Endodermal cell (in vitro differentiated cells): ENCODE measurements around the gene HSD17B12. TPM values are rescaled to one million over a fixed set of nuclear protein-coding genes. Genes with fewer than 3 reads are reported as not detected.

Source experiments
- DNase-seq: peaks from one replicate; pipeline ENCODE4 v3.0.0-alpha.2; 2017
- H3K27ac ChIP-seq: 2 replicates; pipeline ENCODE4 v1.5.1; 2013; ENCODE audit warnings: mild to moderate bottlenecking, low read depth, low read length, moderate library complexity
- H3K27me3 ChIP-seq: 2 replicates; pipeline ENCODE4 v1.6.1; 2013; ENCODE audit warnings: mild to moderate bottlenecking, low read length, moderate library complexity; ENCODE audit not compliant: insufficient read depth, control insufficient read depth, poor library complexity, severe bottlenecking
- H3K36me3 ChIP-seq: 2 replicates; pipeline ENCODE4 v1.7.0; 2013; ENCODE audit warnings: mild to moderate bottlenecking, low read length, moderate library complexity; ENCODE audit not compliant: control insufficient read depth, insufficient read depth
- H3K4me1 ChIP-seq: one replicate; pipeline ENCODE4 v1.7.0; 2013; ENCODE audit warnings: low read length; ENCODE audit not compliant: control insufficient read depth, insufficient read depth
- H3K4me3 ChIP-seq: 2 replicates; pipeline ENCODE4 v1.5.1; 2013; ENCODE audit warnings: mild to moderate bottlenecking, low read length, moderate library complexity
- H3K9ac ChIP-seq: 2 replicates; pipeline ENCODE4 v1.6.1; 2013; ENCODE audit warnings: mild to moderate bottlenecking, low read length, moderate library complexity; ENCODE audit not compliant: poor library complexity, severe bottlenecking; ENCODE audit errors: extremely low read depth
- H3K9me3 ChIP-seq: 2 replicates; pipeline ENCODE4 v1.6.1; 2013; ENCODE audit warnings: mild to moderate bottlenecking, low read length, moderate library complexity; ENCODE audit not compliant: control insufficient read depth
- H3K27ac Mint-ChIP-seq: 2 replicates; pipeline ENCODE4 v1.8.0; 2020; ENCODE audit warnings: mixed read lengths
- H3K27me3 Mint-ChIP-seq: 2 replicates; pipeline ENCODE4 v1.8.0; 2021; ENCODE audit warnings: mild to moderate bottlenecking, mixed read lengths; ENCODE audit not compliant: insufficient read depth
- H3K36me3 Mint-ChIP-seq: 2 replicates; pipeline ENCODE4 v1.8.0; 2020; ENCODE audit warnings: low read depth, mixed read lengths
- H3K4me1 Mint-ChIP-seq: 2 replicates; pipeline ENCODE4 v1.8.0; 2020; ENCODE audit warnings: mixed read lengths
- H3K4me3 Mint-ChIP-seq: 2 replicates; pipeline ENCODE4 v1.8.0; 2020; ENCODE audit warnings: mild to moderate bottlenecking, moderate library complexity, mixed read lengths
- H3K9me3 Mint-ChIP-seq: 2 replicates; pipeline ENCODE4 v1.8.0; 2020; ENCODE audit warnings: mild to moderate bottlenecking, mixed read lengths
- CTCF ChIP-seq: fragments of 200-600 bp; sonication (generic); conservative IDR thresholded peaks from 2 replicates; pipeline ENCODE4 v1.5.0; 2021; ENCODE audit warnings: antibody characterized with exemption, mild to moderate bottlenecking
- WGBS, 2 experiments: methylation state at CpG; one replicate each; pipeline versions ENCODE4 v1.1.5 to v1.1.7; 2013; ENCODE audit warnings: missing lambda C conversion rate in 2 of 2, mixed read lengths in 1 of 2; ENCODE audit not compliant: insufficient coverage in 1 of 2, insufficient read length in 1 of 2; 5-methylcytosine and 5-hydroxymethylcytosine counted together
- total RNA-seq, 2 donors: library from RNA; stranded (reverse); fragmentation: NEBNext Ultra II Directional in 1 of 2; extraction: Animal tissue kit (Norgen Biotek cat#: 25700) in 1 of 2; gene quantifications; 2 replicates in 1 of 2; 3 replicates in 1 of 2; pipeline ENCODE4 v1.2.1, GENCODE V29; 2021

HSD17B12 gene
- total RNA-seq, 2 donors from 2014 or later, result 109 to 138 TPM

- peaks cover 5% of the 10 kb centered on the region for H3K4me1 Mint-ChIP-seq
Observed at GRCh38 chr11:43772733-43773132, 92.2 kb downstream of the HSD17B12 start.

GRCh38 chr11:43774786-43775185 is 94.2 kb downstream of the HSD17B12 start:
- Histone ChIP-seq H3K36me3 (peaks cover 37% of the 10 kb centered on the region), H3K9ac (no peak overlapping the region), H3K4me3 (no peak overlapping the region), H3K27me3 (no peaks in the 10 kb centered on the region), H3K4me1 (no peaks in the 10 kb centered on the region), H3K27ac (no peak overlapping the region), H3K9me3 (peaks cover 9% of the 10 kb centered on the region)
- Mint-ChIP-seq H3K27me3 (no peaks in the 10 kb centered on the region), H3K4me1 (peaks cover 5% of the 10 kb centered on the region), H3K36me3 (peaks cover 39% of the 10 kb centered on the region), H3K4me3 (no peak overlapping the region), H3K27ac (no peak overlapping the region), H3K9me3 (peaks cover 16% of the 10 kb centered on the region)
- DNase-seq, result no peak
- WGBS, 2 experiments, result 95 to 100% methylated on average over 2 of the region's 2 CpGs
- TF ChIP-seq CTCF, result no peak

More at GRCh38 chr11:43772733-43773132, 92.2 kb downstream of the HSD17B12 start:
- H3K27ac Mint-ChIP-seq, result no peak overlapping the region
- 88 to 98% methylated on average over 7 of the region's 7 CpGs for WGBS, 2 experiments
- DNase-seq, result no peak
- TF ChIP-seq CTCF, result no peak
- no peaks in the 10 kb centered on the region for H3K27me3 Mint-ChIP-seq
- Histone ChIP-seq H3K9me3 (peaks cover 19% of the 10 kb centered on the region), H3K9ac (no peak overlapping the region), H3K4me1 (no peaks in the 10 kb centered on the region), H3K27ac (no peak overlapping the region), H3K4me3 (no peak overlapping the region), H3K36me3 (peaks cover 41% of the 10 kb centered on the region), H3K27me3 (no peaks in the 10 kb centered on the region)
- peaks cover 16% of the 10 kb centered on the region for H3K9me3 Mint-ChIP-seq
- peaks cover 46% of the 10 kb centered on the region for H3K36me3 Mint-ChIP-seq
- no peak overlapping the region for H3K4me3 Mint-ChIP-seq

- no peak overlapping the region for H3K27ac ChIP-seq
- H3K36me3 ChIP-seq, result peaks cover 38% of the 10 kb centered on the region
- no peaks in the 10 kb centered on the region for H3K4me1 ChIP-seq
- no peak for TF ChIP-seq CTCF
- WGBS, 2 experiments, result 85 to 94% methylated on average over 2 of the region's 2 CpGs
- no peak overlapping the region for H3K4me3 Mint-ChIP-seq
- H3K36me3 Mint-ChIP-seq, result peaks cover 45% of the 10 kb centered on the region
- H3K4me1 Mint-ChIP-seq, result peaks cover 5% of the 10 kb centered on the region
- no peak for DNase-seq
- no peaks in the 10 kb centered on the region for H3K27me3 Mint-ChIP-seq
- no peaks in the 10 kb centered on the region for H3K27me3 ChIP-seq
- H3K27ac Mint-ChIP-seq, result no peak overlapping the region
- H3K4me3 ChIP-seq, result no peak overlapping the region
- peaks cover 37% of the 10 kb centered on the region for H3K9me3 Mint-ChIP-seq
- no peak overlapping the region for H3K9ac ChIP-seq
- peaks cover 39% of the 10 kb centered on the region for H3K9me3 ChIP-seq
Observed at GRCh38 chr11:43779306-43779705, 98.8 kb downstream of the HSD17B12 start.
